ENCODE results near the gene TAF1C.

- TF ChIP-seq POLR2AphosphoS5 (IDR thresholded peaks at IDR 0.05; ENCODE audit: low read depth, low read length) (no peak), CTCF (IDR thresholded peaks at IDR 0.05) (no peak), SIN3A (IDR thresholded peaks at IDR 0.05; ENCODE audit: borderline replicate concordance, insufficient read depth, low read depth, low read length) (no peak), REST (IDR thresholded peaks at IDR 0.05; ENCODE audit: insufficient read depth in 1 of 2, low read depth in 2 of 2, low read length in 1 of 2) (no peak)
Observed at GRCh38 chr16:84194018-84194417, 7.2 kb upstream of the TAF1C start.
